ENCODE results near the gene FAM163B. TPM values are rescaled to one million over a fixed set of nuclear protein-coding genes. Genes with fewer than 3 reads are reported as not detected.

FAM163B gene
- total RNA-seq, 1 donor from 2014 or later = not detected

DNA sequence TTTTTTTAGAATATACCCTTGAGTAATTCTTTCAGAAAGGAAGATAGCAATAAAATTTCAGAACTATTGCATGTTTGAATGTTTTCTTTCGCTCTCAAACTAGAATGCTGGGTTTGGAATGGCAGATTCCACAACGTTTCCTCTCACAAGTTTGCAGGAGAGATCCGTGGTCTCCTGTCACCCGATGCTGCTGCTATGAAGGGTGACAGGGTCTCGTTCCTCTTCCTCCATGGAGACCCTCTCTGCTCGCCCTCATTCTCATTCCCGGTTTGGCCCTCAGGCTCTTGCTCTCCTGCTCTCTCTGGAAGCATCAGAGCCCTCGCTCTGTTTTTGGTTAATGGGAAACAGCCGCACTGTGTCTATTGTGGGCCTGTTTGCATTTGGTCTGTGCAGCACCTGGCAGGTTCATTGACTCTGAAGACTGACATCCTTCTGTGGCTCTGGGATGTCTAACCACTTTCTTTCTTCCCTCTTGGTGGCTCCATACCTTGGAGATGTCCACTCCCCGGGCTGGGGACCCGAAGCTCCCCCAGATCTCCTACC, 12.6 kb upstream of the FAM163B start:
- TF ChIP-seq, protein P1, sequence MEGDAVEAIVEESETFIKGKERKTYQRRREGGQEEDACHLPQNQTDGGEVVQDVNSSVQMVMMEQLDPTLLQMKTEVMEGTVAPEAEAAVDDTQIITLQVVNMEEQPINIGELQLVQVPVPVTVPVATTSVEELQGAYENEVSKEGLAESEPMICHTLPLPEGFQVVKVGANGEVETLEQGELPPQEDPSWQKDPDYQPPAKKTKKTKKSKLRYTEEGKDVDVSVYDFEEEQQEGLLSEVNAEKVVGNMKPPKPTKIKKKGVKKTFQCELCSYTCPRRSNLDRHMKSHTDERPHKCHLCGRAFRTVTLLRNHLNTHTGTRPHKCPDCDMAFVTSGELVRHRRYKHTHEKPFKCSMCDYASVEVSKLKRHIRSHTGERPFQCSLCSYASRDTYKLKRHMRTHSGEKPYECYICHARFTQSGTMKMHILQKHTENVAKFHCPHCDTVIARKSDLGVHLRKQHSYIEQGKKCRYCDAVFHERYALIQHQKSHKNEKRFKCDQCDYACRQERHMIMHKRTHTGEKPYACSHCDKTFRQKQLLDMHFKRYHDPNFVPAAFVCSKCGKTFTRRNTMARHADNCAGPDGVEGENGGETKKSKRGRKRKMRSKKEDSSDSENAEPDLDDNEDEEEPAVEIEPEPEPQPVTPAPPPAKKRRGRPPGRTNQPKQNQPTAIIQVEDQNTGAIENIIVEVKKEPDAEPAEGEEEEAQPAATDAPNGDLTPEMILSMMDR (IDR thresholded peaks at IDR 0.05) = no peak
- peaks cover 10% of the 10 kb centered on the region for H3K9me3 Mint-ChIP-seq (ENCODE audit: unreplicated experiment)
- no peaks in the 10 kb centered on the region for H3K4me1 Mint-ChIP-seq (ENCODE audit: unreplicated experiment)
- no peaks in the 10 kb centered on the region for H3K36me3 Mint-ChIP-seq (ENCODE audit: unreplicated experiment)
- peaks cover 52% of the 10 kb centered on the region for H3K27me3 Mint-ChIP-seq (ENCODE audit: unreplicated experiment)
- no peak overlapping the region for H3K27ac Mint-ChIP-seq (ENCODE audit: unreplicated experiment)
- no peak for DNase-seq (ENCODE audit: extremely low spot score, unreplicated experiment)
- no peak overlapping the region for H3K4me3 Mint-ChIP-seq (ENCODE audit: unreplicated experiment)

DNA sequence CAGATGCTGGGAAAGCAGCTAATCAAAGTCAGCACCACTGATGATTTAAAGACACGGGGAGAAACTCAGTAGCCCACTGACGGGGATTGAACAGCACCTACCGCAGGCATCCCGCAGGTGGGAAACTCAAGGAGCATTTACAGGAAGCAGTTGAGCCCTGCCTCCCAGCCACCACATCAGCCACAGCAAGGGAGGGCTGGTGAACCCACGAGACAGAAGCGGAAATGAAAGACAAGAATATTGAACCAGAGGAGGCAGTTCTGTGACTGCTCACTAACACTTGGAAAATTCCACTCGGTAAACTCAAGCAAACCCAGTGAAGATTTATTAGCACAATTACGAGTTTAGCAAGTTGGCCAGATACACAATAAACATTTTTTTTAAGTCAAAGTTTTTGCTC, 10.6 kb upstream of the FAM163B start:
- no peaks in the 10 kb centered on the region for H3K36me3 Mint-ChIP-seq (ENCODE audit: unreplicated experiment)
- no peaks in the 10 kb centered on the region for H3K9me3 Mint-ChIP-seq (ENCODE audit: unreplicated experiment)
- no peak for DNase-seq (ENCODE audit: extremely low spot score, unreplicated experiment)
- no peak overlapping the region for H3K4me3 Mint-ChIP-seq (ENCODE audit: unreplicated experiment)
- H3K4me1 Mint-ChIP-seq (ENCODE audit: unreplicated experiment) = no peaks in the 10 kb centered on the region
- H3K27ac Mint-ChIP-seq (ENCODE audit: unreplicated experiment) = no peak overlapping the region
- H3K27me3 Mint-ChIP-seq (ENCODE audit: unreplicated experiment) = peaks cover 48% of the 10 kb centered on the region
- TF ChIP-seq, protein P1 (IDR thresholded peaks at IDR 0.05) = no peak

DNA sequence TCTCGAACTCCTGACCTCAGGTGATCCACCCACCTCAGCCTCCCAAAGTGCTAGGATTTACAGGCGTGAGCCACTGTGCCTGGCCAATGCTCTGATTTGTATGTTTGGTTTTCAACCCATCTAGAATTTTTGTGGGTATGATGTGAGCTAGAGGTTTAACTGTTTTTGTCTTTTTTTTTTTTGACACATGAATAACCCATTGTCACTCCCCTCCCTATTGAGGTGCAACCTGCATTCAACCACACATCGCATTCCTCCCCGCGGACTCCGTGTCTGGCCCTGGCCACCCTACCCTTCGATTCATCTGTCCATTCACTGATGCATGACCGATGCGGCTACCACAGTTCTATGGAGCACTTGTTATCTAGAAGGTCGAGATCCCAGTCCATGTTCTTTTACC, 9.5 kb upstream of the FAM163B start:
- Mint-ChIP-seq H3K27me3 (ENCODE audit: unreplicated experiment) (peaks cover 56% of the 10 kb centered on the region), H3K4me3 (ENCODE audit: unreplicated experiment) (no peak overlapping the region), H3K9me3 (ENCODE audit: unreplicated experiment) (no peaks in the 10 kb centered on the region), H3K4me1 (ENCODE audit: unreplicated experiment) (no peaks in the 10 kb centered on the region), H3K36me3 (ENCODE audit: unreplicated experiment) (no peaks in the 10 kb centered on the region), H3K27ac (ENCODE audit: unreplicated experiment) (no peak overlapping the region)
- TF ChIP-seq, protein P1 (IDR thresholded peaks at IDR 0.05) = no peak
- no peak for DNase-seq (ENCODE audit: extremely low spot score, unreplicated experiment)

DNA sequence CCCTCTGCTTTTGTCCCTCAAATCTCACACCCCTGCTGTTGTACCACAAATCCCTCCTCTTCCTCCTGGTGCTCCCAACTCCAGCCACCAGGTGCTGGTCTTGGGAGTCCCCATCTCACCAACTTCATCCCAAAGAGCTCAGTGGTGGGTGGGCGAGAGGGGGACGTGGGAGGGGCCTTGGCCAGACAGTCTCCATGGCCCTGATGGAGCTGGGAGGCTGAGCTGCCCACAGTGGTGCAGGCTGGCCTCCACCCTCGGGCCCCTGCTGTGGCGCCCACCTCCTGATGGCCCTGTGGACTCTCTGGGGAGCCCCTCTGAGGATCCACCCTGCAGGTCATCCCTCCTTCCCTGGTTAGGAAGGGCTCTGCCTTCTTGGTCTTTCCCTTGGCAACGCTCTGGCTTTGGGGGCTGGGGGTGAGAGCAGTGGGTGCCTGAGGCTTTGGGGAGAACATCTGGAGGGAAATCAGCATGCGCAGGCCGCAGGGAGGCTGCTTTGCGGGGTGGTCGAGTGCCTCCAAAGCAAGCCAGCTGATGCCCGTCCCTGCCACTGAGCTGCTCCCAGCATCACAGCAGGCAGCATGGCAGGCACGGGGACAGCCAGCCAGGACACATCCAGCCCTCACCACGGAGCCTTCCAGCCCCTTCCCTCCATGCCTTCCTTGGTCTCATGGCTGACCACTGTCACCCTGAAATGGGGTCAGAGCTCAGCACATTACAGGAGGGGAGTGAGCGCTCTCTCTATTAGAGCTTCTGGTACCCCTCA, 7.6 kb upstream of the FAM163B start:
- Mint-ChIP-seq H3K4me1 (ENCODE audit: unreplicated experiment) (no peaks in the 10 kb centered on the region), H3K36me3 (ENCODE audit: unreplicated experiment) (no peaks in the 10 kb centered on the region), H3K4me3 (ENCODE audit: unreplicated experiment) (no peak overlapping the region), H3K27ac (ENCODE audit: unreplicated experiment) (no peak overlapping the region), H3K9me3 (ENCODE audit: unreplicated experiment) (no peaks in the 10 kb centered on the region), H3K27me3 (ENCODE audit: unreplicated experiment) (peaks cover 59% of the 10 kb centered on the region)
- TF ChIP-seq, protein P1 (IDR thresholded peaks at IDR 0.05) = no peak
- no peak for DNase-seq (ENCODE audit: extremely low spot score, unreplicated experiment)

DNA sequence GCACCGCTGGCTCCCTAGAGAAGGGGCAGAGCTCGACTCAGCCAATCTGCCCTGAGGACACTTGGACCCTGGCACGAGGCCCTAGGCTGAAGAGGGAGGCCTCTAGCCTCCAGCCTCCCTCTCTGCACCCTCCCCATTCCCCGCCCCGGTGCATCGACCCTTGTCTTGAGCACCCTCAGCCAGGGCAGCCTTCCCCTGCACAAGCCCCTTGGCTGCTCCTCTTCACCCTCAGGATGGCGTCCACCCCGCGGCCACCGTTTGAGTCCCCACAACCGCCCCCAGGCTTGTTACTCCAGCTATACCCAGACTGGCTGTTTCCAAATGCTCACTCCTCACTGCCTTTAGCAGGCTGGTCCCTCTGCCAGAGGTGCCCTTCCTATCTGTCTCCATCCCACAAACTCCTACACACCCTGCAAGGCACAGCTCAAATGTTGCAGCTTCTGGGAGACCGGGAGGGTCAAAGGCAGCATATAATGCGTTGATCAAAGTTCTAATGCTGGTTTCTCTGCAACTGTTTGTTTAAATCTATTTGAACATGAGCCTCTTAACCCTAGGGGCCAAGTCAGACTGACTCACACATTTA, 6.5 kb upstream of the FAM163B start:
- Mint-ChIP-seq H3K36me3 (ENCODE audit: unreplicated experiment) (no peaks in the 10 kb centered on the region), H3K4me1 (ENCODE audit: unreplicated experiment) (no peaks in the 10 kb centered on the region), H3K9me3 (ENCODE audit: unreplicated experiment) (no peaks in the 10 kb centered on the region), H3K4me3 (ENCODE audit: unreplicated experiment) (no peak overlapping the region), H3K27me3 (ENCODE audit: unreplicated experiment) (peaks cover 62% of the 10 kb centered on the region), H3K27ac (ENCODE audit: unreplicated experiment) (no peak overlapping the region)
- no peak for DNase-seq (ENCODE audit: extremely low spot score, unreplicated experiment)
- TF ChIP-seq, protein P1 (IDR thresholded peaks at IDR 0.05) = no peak

All from osteocyte (in vitro differentiated cells).